Activated CD4-positive, alpha-beta T cell treated with anti-CD3 and anti-CD28 coated beads for 24 hours (primary cell): Measurements from ENCODE around the gene GKN2.

Source experiments
- DNase-seq, 2 donors: peaks; one replicate each; pipeline ENCODE4 v3.0.0-alpha.2; 2020; ENCODE audit warnings: low read depth in 2 of 2

The GKN2 gene, protein sequence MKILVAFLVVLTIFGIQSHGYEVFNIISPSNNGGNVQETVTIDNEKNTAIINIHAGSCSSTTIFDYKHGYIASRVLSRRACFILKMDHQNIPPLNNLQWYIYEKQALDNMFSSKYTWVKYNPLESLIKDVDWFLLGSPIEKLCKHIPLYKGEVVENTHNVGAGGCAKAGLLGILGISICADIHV

DNA sequence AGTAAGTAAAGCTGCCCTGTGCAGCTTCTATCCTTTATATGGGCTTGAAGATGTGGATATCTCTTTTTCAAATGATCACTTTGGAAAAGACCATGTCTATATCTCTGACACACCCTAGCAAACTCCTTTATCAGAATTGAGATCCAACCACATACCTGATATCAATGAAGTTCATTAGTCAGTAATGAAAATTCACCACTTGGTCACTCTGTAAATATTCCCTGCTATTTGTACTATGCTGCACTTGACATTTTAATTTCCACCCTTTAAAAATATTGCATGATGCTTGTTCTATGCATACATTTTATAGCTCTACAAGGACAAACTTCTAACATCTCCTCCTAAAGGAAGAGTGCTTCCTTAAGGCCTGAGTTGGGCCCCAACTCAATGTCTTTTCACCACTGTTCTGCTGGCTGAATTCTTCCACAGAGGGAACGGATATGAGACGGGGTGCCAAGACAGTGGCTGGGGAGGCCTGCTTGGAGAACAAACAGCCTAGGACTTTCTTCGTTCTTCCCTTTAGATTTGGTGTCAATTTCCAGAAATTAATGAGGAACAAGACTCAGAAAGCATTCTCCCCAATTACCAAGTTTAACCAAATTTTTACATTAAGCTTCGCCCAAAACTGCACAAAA, at the start of gene GKN2:
Gene GKN2, minus strand, starts transcription at position 7 of the 635 bp plus-strand sequence. CDS start 32 bp downstream, outside the sequence.
- DNase-seq, result no peak

DNA sequence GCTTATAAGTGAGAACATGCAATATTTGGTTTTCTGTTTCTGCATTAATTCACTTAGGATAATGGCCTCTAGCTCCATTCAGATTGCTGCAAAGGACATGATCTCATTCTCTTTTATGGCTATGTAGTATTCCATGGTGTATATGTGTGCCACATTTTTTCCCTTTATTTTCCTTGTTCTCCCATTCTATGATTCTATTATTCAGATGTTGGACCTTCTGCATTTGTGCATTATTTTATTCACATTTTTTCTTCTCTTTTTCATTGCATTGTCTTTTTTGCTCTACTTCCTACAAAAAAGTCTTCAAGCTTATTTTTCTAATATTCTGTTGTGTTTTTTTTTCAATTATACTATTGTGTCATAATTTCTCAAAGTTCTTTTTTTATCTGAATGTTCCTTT, 49.2 kb upstream of the GKN2 start:
- no peak for DNase-seq

DNA sequence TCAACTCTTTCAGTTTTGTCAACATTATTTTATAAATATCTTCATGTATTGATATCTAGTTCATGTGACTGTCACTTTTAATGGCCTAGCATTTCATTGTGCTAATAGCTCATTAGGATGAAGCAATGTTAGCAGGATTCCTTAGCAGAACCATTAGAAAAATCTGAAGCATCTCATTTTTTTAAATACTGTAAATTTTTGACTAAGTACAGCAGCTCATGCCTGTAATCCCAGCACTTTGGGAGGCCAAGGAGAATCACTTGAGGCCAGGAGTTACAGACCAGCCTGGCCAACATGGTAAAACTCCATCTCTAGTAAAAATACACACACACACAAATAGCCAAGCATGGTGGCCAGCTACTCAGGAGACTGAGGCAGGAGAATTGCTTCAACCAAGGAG, 44.7 kb upstream of the GKN2 start:
- no peak for DNase-seq

DNA sequence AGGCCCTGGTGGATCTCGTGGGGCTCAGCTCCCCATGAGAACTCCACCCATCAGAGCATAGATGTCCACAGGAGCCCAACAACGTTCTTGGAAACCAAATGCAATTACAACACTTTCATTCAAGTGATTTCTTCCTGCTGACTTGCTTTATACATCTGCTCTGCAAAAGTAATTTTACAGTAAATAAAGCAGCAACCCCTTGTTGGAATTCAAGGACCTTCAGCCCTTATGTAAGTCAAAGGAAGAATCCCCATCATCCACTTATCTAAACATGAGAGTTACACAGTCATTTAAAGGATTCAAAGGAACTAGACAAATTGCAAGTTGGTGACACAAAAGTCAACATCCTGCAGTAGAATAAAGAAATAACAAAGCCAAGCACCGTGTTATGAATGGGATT, 43.2 kb upstream of the GKN2 start:
- no peak for DNase-seq

DNA sequence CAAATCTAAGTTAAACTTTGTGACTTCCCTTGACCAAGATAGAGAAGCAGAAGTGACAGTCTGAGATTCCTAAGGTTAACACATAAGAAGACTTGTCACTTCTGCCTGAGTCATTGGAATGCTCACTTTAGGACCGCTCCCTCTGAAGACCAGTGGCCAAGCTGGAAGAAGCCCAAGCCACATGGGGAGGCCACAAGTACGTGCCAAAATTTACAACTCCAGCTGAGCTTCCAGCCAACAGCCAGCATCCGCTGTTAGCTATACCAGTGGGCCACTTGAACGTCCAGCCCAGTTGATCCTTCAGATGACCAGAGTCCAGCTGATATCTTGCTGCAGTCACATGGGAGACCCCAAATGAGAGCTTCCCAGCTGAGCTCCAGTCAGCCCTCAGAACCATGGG, 42.2 kb upstream of the GKN2 start:
- no peak for DNase-seq

DNA sequence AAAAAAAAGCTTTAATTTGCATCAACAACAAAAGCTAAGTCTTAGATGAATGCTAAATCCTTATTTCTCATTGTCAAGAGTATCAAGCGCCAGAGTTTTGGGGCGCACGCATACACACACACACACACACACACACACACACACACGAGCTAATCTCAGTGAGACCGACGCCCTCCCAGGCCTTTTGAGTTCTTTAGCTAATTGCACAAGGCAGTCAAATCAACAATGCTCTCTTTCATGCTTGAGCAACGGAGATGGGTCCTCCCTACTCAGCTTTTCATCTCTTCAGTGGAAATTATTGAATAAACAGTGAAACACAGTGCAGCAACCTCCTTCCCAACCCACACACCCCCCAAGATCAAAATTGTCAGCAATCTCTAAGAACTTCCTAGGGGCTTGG, 41.0 kb upstream of the GKN2 start:
- DNase-seq, result no peak

DNA sequence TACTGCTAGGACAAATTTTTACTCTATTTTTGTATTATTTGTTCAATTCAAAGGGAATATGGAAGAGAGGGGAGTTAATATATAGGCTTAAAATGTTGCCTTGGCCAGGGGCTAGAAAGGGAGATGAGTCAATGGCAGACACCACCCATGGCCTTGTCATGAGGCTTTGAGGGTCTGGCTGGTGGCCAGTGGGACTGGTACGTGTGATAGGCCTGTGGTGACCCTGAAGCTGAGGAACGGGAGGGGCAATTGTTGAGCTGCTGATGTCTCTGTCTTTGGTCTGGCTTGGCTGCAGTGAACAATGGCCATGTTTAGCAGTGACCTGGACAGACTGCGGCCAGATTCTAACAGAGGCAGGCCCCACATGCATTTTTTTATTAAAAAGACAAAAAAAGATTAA, 40.2 kb upstream of the GKN2 start:
- DNase-seq, result no peak

DNA sequence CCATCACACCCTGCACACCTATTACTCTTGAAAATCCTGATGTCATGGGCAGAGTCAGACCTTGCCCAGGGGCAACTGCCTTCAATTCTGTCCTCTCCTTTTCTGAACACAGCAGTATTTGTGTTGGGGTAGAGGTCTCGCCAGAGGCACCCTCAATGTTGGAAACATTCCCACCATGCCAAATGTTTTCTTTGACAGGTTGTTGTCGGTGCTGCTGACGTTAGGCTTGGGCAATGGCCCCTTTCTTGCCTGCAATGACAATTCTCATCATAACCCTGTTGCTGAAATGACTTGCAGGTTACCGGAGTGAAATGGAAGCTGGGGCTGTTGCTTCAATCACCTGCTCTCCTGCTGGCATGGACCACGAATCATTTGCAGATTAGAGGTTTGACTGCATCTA, 39.6 kb upstream of the GKN2 start:
- no peak for DNase-seq

DNA sequence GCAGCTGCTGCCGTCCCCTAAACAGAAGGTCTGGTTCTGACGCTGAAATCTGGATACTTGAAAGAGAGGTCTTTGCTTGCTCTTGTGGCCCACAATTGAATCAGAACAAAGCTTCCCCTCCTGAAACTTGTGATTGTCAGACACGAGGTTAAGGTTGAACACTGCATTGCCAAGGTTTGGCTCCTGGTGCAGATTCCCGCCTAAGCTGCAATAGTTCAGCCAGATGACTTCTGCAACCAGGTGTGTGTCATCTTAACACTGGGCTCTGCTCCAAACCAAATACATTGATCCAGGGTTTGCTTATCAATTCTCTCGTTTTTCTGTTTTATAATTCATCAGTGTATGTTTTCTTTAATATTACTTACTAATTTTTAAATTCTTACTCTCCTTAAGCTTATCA, 36.3 kb upstream of the GKN2 start:
- DNase-seq, result no peak

DNA sequence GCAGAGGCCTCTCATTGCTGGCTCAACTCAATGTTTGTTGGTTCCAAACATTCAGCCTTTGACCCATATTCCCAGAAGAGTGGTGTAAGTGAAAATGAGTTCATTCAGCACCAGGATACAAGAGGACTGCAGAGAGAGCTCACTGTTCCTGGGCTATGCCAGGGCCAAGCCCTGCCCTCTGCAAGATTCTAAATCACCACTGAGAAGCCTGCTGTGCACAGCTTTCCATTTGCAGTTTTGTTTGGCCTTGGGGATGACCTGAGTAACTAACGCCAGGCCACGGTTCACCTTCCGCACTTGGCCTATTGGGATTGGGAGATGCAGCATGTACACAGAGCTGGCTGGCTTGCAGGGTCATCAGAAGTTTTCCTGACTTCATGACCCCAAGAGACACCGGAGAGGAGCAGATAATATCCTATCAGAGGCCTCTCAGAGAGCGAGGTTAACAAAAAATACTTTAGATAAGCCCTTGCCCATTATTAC, 34.4 kb upstream of the GKN2 start:
- DNase-seq, result no peak

DNA sequence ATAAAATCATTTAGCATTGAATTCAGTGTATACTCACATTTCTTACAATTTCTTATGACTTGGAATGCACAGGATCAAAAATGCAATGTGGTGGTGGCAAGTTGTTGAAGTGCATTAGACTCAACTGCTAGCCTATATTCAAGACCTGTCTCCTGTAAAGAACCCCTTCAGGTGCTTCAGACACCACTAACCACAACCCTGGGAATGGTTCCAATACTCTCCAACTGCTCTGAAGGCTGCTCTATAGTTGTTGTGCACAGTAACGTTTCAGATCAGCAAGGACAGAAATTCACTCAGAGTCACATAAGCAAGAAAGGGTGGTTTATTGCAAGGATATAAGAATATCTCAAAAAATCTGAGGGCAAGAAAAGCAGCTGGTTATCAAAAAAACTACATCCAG, 28.3 kb upstream of the GKN2 start:
- DNase-seq, result no peak

DNA sequence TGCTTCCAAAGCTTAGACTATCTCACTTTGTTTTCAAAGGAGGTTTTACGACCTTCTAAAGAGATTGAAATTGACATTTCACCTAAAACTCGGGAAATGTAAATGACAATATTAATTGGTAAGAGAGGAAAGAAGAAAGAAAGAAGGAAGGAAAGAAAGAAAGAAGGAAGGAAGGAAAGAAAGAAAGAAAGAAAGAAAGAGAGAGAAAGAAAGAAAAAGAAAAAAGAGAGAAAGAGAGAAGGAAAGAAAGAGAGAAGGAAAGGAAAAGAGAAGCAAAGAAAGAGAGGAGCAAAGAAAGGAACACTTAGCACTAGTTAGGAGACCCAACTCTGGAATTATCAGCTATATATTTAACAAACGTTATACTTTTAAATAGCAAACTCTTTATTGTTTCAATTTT, 25.4 kb upstream of the GKN2 start:
- DNase-seq, result no peak

DNA sequence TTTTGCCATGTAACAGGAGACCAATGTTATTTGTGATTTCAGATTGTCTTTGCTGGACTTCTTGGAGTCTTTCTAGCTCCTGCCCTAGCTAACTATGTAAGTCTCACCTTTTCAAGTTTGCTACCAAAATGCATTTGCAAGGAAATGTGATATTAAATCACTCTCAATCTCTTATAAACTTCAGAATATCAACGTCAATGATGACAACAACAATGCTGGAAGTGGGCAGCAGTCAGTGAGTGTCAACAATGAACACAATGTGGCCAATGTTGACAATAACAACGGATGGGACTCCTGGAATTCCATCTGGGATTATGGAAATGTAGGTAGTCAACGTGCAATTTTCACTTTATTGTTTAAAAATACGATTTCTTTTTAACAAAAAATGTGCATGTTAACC, 24.8 kb upstream of the GKN2 start:
- DNase-seq, result no peak

DNA sequence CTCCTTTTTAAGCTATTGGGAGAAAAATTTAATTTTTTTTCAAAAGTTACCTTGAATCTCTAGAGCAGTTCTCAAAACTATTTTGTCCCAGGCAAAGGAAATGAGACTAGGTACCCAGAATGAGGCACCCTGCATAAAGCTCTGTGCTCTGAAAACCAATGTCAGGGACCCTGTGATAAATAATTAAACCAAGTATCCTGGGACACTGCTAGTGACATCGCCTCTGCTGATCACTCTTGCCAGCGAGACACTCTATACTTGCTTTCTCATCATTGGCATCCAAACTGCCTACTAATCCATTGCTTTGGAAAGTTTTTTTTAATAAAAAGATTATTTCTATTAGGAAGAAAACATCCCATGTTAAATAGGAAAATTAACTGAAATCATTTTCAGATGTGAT, 23.2 kb upstream of the GKN2 start:
- no peak for DNase-seq

DNA sequence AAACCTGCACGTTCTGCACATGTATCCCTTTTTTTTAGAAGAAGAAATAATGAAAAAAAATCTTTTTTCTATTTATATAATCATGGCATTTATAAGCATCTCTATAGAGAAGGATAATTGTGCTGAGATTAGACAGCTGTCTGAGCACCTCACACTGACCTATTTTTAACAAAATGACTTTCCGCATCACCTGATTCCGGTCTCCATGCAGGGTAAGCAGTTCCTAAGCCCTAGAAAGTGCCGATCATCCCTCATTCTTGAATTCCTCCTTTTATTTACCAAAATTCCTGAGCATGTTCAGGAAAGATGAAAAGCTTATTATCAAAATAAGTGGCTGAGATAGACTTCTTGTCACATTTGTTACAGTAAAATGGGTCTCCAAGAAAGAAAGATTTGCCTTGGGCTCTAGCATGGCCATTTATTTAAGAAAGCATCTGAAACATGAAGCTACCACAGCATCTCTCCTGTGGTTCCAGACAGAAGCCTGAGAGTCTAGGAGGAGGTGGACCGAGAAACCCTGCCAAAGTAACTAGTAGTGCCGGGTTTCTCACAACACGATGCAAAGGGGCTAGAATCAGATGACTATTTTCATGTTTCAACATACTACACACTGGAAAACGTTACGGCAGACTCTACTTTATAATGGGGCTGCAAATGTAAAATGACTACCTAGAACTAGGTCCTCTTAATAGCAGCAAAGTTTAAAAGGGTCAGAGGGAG, 22.4 kb upstream of the GKN2 start:
- DNase-seq, result no peak

DNA sequence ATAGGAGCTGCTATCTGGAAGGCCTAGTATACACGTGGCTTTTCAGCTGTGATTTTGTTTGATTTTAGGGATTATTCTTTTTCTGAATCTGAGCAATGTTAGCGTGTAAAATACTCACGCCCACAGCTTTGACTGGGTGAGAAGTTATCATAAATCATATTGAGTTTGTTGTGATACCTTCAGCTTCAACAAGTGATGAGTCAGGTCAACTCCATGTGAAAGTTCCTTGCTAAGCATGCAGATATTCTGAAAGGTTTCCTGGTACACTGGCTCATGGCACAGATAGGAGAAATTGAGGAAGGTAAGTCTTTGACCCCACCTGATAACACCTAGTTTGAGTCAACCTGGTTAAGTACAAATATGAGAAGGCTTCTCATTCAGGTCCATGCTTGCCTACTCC, 21.6 kb upstream of the GKN2 start, which contains the start of gene GKN1:
Gene GKN1, plus strand, starts transcription at position 386 of the 400 bp plus-strand sequence. CDS start 42 bp downstream, outside the sequence.
- no peak for DNase-seq

DNA sequence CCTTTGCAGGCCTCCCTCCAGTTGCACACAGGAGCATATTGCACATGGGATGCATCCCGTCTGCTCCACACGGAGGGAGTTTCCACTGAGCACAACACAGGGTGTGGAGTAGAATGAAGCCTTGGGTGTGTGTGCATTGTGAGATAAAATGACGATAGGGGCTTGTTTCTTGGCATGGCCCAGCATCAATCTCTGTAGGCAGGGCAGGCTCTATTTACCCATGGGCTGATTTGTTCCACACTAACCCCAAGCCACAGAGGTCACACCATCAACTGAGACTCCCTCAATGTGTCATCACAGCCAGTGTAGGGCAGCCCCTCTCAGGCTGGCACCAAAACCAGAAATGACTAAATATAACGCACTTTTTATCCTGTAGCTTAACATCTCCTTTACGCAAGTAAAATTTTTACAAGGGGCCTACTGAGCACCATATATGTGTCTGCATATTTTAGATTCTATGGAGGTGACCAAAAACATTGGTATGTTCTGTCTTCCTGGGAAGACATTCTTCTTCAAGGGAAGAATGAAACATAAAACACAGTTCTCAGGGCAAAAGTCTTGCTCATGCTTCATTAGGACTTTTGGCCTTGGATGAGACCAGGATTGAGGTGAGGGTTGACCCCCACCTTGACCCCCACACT, 19.0 kb upstream of the GKN2 start:
- no peak for DNase-seq

DNA sequence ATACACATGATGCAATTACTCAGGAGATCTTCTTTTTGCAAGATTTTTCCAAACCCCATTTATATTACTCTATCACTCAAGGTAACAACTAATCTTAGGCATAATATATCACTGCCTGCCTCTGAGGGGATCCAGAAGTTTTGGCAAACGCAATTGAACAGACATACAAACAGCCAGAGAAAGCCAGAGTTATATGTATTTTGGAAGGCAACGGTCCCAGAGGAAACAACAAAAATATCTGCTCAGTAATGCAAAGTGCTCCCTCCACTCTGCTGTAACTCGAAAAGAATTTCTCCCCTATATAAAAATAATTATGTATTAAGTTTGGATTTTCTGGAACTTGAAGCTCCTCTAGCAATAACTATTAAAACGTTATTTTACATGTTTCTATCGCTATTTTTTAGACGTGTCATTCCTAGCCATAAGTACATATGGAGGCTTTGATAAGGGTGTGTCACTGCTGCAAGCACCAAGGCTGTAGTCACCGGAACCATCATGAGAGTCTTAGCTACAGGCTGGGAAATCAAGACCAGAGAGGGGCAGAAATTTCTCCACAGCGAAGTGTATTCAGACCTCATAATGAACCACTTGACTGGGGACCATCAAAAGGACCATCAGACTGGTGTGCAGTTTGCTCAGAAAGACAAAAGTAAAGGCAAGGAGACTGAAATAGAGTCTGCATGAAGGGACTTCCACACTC, 18.0 kb upstream of the GKN2 start:
- DNase-seq, result no peak

DNA sequence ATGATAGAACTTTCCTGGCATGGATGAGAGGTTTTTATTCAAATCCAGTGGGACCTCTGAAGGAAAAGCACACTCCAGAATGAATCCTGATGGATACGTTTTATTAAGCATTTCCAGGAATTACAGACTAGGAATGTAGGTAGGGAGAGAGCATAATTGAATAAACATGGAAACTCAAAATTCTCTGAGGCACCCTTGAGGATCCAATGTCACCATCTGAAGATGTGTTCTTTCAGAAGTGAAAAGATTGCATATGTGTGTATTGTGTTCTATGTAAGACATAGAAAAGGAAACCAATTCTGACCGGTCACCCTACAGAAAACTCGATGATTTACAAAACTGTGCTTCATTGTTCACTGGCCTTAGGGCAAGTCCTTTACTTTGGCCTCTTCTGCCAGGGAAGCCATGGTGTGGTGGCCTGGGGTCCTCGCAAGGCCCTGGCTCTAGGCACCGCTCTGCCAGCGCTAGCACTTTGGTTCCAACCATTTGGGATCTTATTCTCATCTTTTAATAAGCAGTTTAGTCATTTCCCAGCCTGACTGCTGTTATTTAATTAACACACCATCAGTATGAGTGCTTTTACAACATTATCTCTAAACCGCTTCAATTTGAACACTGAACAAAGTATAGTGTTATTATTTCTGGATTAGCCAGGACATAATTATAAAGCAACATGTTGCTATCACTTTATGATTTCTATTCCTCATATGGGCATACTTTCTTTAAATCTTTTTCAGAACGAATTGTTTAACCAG, 17.2 kb upstream of the GKN2 start:
- DNase-seq, result no peak

DNA sequence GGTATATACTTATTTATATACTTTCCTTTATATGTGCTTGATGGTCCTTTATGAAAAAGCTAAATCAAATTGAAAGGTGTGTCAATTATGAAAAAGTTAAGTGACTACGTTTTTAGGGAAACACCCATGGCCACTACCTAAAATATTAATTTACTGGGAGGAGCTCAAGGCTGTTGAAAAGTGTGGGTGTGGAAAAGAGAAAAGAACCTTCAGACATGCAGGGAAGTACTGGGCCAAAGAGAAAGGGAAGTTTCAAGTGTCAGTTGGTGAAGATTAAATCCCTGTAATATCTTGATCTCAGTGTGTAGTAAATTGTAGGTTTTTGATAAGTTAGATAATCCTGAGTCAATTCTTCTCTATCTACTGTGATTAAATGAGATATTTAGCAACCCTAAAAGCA, 15.5 kb upstream of the GKN2 start:
- DNase-seq, result no peak

DNA sequence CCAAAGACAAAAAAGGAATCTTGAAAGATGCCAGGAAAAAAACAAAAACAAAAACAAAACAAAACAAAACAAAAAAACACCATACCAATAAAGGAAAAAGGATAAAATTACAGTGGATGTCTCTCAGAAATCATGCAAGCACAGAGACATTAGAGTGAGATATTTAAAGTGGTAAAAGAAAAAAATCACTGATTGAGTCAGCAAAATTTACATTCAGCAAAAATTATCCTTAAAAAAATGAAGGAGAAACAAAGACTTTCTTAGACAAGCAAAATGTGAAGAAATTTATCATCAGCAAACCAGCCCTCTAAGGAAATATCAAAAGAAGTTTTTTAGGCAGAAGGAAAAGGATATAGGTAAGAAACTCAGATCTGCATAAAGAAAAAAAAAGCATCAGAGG, 11.6 kb upstream of the GKN2 start:
- no peak for DNase-seq
